Naive thymus-derived CD8-positive, alpha-beta T cell (primary cell): ENCODE measurements around the gene ODF2L. TPM values are rescaled to one million over a fixed set of nuclear protein-coding genes. Genes with fewer than 3 reads are reported as not detected.

ENCODE experiments used
- ATAC-seq, 2 donors: fragments of 150-1000 bp; cut with Tn5 transposase in 1 of 2; sonication (Bioruptor Pico), chemical (Tn5 transposase) in 1 of 2; 1 replicate in 1 of 2; 2 replicates in 1 of 2; pipeline ENCODE4 v1.10.0; 2021; ENCODE audit warnings: mild to moderate bottlenecking in 2 of 2, moderate library complexity in 2 of 2
- POLR2A ChIA-PET: fragments of 350-600 bp; sonication (Branson Sonifier 250); formaldehyde crosslinking; loops from one replicate; lab custom pipeline; 2021; ENCODE audit warnings: antibody characterized with exemption; lab: Charles Lee
- DNase-seq, 10 donors: peaks; one replicate each; pipeline versions ENCODE4 v3.0.0 to v3.0.0-alpha.2; 2020 to 2022
- H3K27ac Mint-ChIP-seq, 10 donors: one replicate each; pipeline ENCODE4 v1.8.0; 2020 to 2022; ENCODE audit warnings: mild to moderate bottlenecking in 10 of 10, mixed read lengths in 10 of 10, moderate library complexity in 4 of 10, inconsistent platforms in 1 of 10
- H3K27me3 Mint-ChIP-seq, 5 donors: one replicate each; pipeline ENCODE4 v1.8.0; 2021 to 2022; ENCODE audit warnings: mixed read lengths in 5 of 5
- H3K36me3 Mint-ChIP-seq, 3 donors: one replicate each; pipeline ENCODE4 v1.8.0; 2020 to 2022; ENCODE audit warnings: mixed read lengths in 3 of 3, mild to moderate bottlenecking in 2 of 3, inconsistent platforms in 1 of 3
- H3K4me1 Mint-ChIP-seq, 4 donors: one replicate each; pipeline ENCODE4 v1.8.0; 2021 to 2022; ENCODE audit warnings: mixed read lengths in 4 of 4
- H3K4me3 Mint-ChIP-seq, 10 donors: one replicate each; pipeline ENCODE4 v1.8.0; 2020 to 2022; ENCODE audit warnings: mild to moderate bottlenecking in 10 of 10, mixed read lengths in 10 of 10, moderate library complexity in 6 of 10, inconsistent platforms in 1 of 10
- H3K9me3 Mint-ChIP-seq, 9 donors: one replicate each; pipeline ENCODE4 v1.8.0; 2020 to 2022; ENCODE audit warnings: mixed read lengths in 9 of 9, mild to moderate bottlenecking in 3 of 9, inconsistent platforms in 1 of 9, moderate library complexity in 1 of 9
- polyA plus RNA-seq, 3 donors: library from polyadenylated mRNA; unstranded; fragments of 300-500 nt; fragmentation: Illumina TruSeq; gene quantifications; one replicate each; pipeline ENCODE4 v1.2.3, GENCODE V29; 2021
- total RNA-seq, 8 experiments: library from RNA in 2 of 8; stranded (reverse) in 2 of 8; gene quantifications; one replicate each; pipeline ENCODE4 v1.2.3 and lab custom pipeline; 2021 to 2026

Gene ODF2L, protein sequence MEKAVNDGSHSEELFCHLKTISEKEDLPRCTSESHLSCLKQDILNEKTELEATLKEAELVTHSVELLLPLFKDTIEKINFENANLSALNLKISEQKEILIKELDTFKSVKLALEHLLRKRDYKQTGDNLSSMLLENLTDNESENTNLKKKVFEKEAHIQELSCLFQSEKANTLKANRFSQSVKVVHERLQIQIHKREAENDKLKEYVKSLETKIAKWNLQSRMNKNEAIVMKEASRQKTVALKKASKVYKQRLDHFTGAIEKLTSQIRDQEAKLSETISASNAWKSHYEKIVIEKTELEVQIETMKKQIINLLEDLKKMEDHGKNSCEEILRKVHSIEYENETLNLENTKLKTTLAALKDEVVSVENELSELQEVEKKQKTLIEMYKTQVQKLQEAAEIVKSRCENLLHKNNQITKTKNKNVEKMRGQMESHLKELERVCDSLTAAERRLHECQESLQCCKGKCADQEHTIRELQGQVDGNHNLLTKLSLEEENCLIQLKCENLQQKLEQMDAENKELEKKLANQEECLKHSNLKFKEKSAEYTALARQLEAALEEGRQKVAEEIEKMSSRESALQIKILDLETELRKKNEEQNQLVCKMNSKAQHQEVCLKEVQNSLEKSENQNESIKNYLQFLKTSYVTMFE
- 10 to 100 TPM; 44.7 to 47.8 TPM for total RNA-seq
- polyA plus RNA-seq, result 10 to 100 TPM; 21.4 to 32.1 (median 25.4) TPM
- total RNA-seq (lab: John Stamatoyannopoulos, UW), result 19.7 to 74.3 (median 53.8) reads per million in 6 experiments

GRCh38 chr1:86395751-86396497 is at the start of gene ODF2L:
ODF2L (minus strand) TSS chr1:86396323; CDS start chr1:86387027, 9,296 bp downstream.
- POLR2A ChIA-PET, result interaction anchor here (0.7 to 2.0 kb wide), 7 partner anchors 10 to 936 kb away, joined by 3 to 32 read pairs (median 3); partner anchors contain the start of genes CLCA2, HS2ST1, SELENOF and SH3GLB1
- Mint-ChIP-seq H3K9me3 (no peaks in the 10 kb centered on the region), H3K27ac (peak within 1 kb of the TSS; percentile 96 to 99 (median 98)), H3K27me3 (no peaks in the 10 kb centered on the region), H3K4me1 (peaks cover 8 to 53% (median 52%) of the 10 kb centered on the region in 4 donors), H3K36me3 (no peaks in the 10 kb centered on the region), H3K4me3 (peak within 1 kb of the TSS; percentile 95 to 100 (median 98))
- peak; percentile 98 to 99 for ATAC-seq
- DNase-seq, result peak; percentile 80 to 94 (median 88)

DNA sequence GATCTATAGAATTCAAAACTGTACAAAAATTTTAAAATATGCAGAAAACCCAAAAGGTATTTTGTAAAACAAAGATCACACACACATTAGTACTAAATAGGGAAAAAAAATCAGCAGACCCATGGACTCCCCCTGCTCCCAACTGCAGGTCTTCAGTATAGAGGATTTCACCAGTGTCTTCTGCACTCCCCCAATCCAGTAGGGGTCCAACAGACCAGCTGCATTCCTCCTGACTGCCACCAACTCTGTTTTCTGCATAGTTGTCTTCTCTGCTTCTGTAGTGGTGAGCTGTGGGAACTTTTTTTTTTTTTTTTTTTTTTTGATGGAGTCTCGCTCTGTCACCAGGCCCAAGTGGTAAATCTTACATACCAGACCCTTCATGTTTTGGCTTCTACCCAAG is 49.8 kb upstream of the ODF2L start:
- peaks cover 3 to 13% (median 11%) of the 10 kb centered on the region in 4 donors for H3K4me1 Mint-ChIP-seq
- no peaks in the 10 kb centered on the region for H3K9me3 Mint-ChIP-seq
- peaks cover 0 to 3% (median 0%) of the 10 kb centered on the region in 5 donors for H3K27me3 Mint-ChIP-seq
- peak overlapping the region in 1 of 10 donors; percentile 43 for H3K27ac Mint-ChIP-seq
- peaks cover 0 to 2% (median 0%) of the 10 kb centered on the region in 3 donors for H3K36me3 Mint-ChIP-seq
- no peak for DNase-seq
- POLR2A ChIA-PET, result no interaction called here
- ATAC-seq, result no peak
- H3K4me3 Mint-ChIP-seq, result no peak overlapping the region

- peaks cover 0 to 11% (median 7%) of the 10 kb centered on the region in 5 donors for H3K27me3 Mint-ChIP-seq
- DNase-seq, result peak in 1 of 10 donors; percentile 4
- POLR2A ChIA-PET, result no interaction called here
- peak overlapping the region in 2 of 10 donors; percentile 25 to 40 for H3K4me3 Mint-ChIP-seq
- H3K9me3 Mint-ChIP-seq, result no peaks in the 10 kb centered on the region
- peaks cover 5 to 13% (median 11%) of the 10 kb centered on the region in 4 donors for H3K4me1 Mint-ChIP-seq
- ATAC-seq, result no peak
- peak overlapping the region in 4 of 10 donors; percentile 16 to 77 (median 30) for H3K27ac Mint-ChIP-seq
- H3K36me3 Mint-ChIP-seq, result peaks cover 0 to 2% (median 0%) of the 10 kb centered on the region in 3 donors
Measured at GRCh38 chr1:86441997-86442396, 45.9 kb upstream of the ODF2L start.

- peaks cover 0 to 11% (median 8%) of the 10 kb centered on the region in 5 donors for H3K27me3 Mint-ChIP-seq
- H3K27ac Mint-ChIP-seq, result peak overlapping the region in 6 of 10 donors; percentile 16 to 77 (median 30)
- POLR2A ChIA-PET, result no interaction called here
- peaks cover 5 to 13% (median 11%) of the 10 kb centered on the region in 4 donors for H3K4me1 Mint-ChIP-seq
- peak in 9 of 10 donors; percentile 3 to 78 (median 54) for DNase-seq
- peak overlapping the region in 2 of 10 donors; percentile 25 to 40 for H3K4me3 Mint-ChIP-seq
- no peaks in the 10 kb centered on the region for H3K9me3 Mint-ChIP-seq
- H3K36me3 Mint-ChIP-seq, result peaks cover 0 to 2% (median 0%) of the 10 kb centered on the region in 3 donors
- peak; percentile 98 to 99 for ATAC-seq
Measured at GRCh38 chr1:86441581-86441980, 45.5 kb upstream of the ODF2L start.

- no peak for ATAC-seq
- Mint-ChIP-seq H3K36me3 (no peaks in the 10 kb centered on the region), H3K4me3 (no peak overlapping the region), H3K4me1 (peaks cover 0 to 1% (median under 1%) of the 10 kb centered on the region in 4 donors), H3K9me3 (no peaks in the 10 kb centered on the region), H3K27ac (no peak overlapping the region), H3K27me3 (peaks cover 0 to 11% (median 10%) of the 10 kb centered on the region in 5 donors)
- POLR2A ChIA-PET, result no interaction called here
- no peak for DNase-seq
Measured at GRCh38 chr1:86436041-86436440, 39.9 kb upstream of the ODF2L start.

DNA sequence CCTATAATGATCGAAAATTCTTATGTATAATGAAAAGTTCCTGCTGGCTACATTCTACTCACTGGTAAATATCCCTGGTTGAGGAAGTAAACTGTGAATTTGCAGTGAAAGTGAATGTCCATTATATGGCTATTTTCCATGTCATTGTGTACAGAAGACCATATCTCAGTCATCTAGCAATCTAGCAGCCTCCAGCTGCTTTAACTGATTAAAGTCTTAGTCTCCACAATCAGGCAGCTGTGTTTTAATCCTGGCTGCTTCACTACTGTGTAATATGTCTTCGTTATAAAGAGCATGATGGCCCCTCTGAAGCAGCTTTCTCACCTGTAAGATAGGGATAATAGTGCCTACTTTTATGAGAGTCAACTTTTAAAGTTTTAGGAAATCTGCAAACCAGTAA is 39.2 kb upstream of the ODF2L start:
- ATAC-seq (no peak), DNase-seq (no peak)
- Mint-ChIP-seq H3K36me3 (no peaks in the 10 kb centered on the region), H3K9me3 (no peaks in the 10 kb centered on the region), H3K27me3 (peaks cover 0 to 11% (median 10%) of the 10 kb centered on the region in 5 donors), H3K4me1 (peaks cover 0 to 1% (median 0%) of the 10 kb centered on the region in 4 donors), H3K4me3 (no peak overlapping the region), H3K27ac (no peak overlapping the region)
- POLR2A ChIA-PET, result no interaction called here

GRCh38 chr1:86434059-86434458 is 37.9 kb upstream of the ODF2L start:
- H3K4me1 Mint-ChIP-seq, result peaks cover 0 to 1% (median 0%) of the 10 kb centered on the region in 4 donors
- H3K36me3 Mint-ChIP-seq, result no peaks in the 10 kb centered on the region
- no peaks in the 10 kb centered on the region for H3K9me3 Mint-ChIP-seq
- no peak overlapping the region for H3K27ac Mint-ChIP-seq
- no peak overlapping the region for H3K4me3 Mint-ChIP-seq
- POLR2A ChIA-PET, result no interaction called here
- no peak for ATAC-seq
- DNase-seq, result no peak
- H3K27me3 Mint-ChIP-seq, result peaks cover 0 to 11% (median 10%) of the 10 kb centered on the region in 5 donors

DNA sequence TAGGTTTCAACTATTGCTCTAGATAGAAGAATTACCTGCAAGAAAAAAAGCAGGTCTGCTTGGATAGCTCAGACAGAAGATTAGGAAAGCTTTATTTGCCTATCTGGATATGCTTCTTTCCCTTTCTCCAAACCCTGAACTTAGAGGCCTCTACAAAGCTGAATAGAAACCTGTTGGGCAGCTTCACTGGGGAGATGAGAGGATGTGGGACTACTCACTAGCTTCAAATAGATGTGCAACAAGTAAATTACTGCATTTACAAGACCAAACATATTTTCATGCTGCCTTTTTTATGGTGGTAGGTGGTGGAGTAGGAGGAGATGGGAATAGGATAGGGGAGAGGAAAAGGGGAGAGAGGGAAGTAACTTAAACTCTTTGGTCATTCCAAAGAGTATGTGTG is 34.3 kb upstream of the ODF2L start:
- DNase-seq, result no peak
- no peak overlapping the region for H3K4me3 Mint-ChIP-seq
- H3K9me3 Mint-ChIP-seq, result no peaks in the 10 kb centered on the region
- H3K36me3 Mint-ChIP-seq, result no peaks in the 10 kb centered on the region
- no peak overlapping the region for H3K27ac Mint-ChIP-seq
- POLR2A ChIA-PET, result no interaction called here
- peaks cover 0 to 4% (median 0%) of the 10 kb centered on the region in 5 donors for H3K27me3 Mint-ChIP-seq
- H3K4me1 Mint-ChIP-seq, result no peaks in the 10 kb centered on the region
- ATAC-seq, result no peak

GRCh38 chr1:86429835-86430234 is 33.7 kb upstream of the ODF2L start:
- Mint-ChIP-seq H3K4me1 (no peaks in the 10 kb centered on the region), H3K36me3 (no peaks in the 10 kb centered on the region), H3K27ac (no peak overlapping the region), H3K4me3 (no peak overlapping the region), H3K27me3 (peaks cover 0 to 4% (median 0%) of the 10 kb centered on the region in 5 donors), H3K9me3 (no peaks in the 10 kb centered on the region)
- POLR2A ChIA-PET, result no interaction called here
- ATAC-seq (no peak), DNase-seq (no peak)

DNA sequence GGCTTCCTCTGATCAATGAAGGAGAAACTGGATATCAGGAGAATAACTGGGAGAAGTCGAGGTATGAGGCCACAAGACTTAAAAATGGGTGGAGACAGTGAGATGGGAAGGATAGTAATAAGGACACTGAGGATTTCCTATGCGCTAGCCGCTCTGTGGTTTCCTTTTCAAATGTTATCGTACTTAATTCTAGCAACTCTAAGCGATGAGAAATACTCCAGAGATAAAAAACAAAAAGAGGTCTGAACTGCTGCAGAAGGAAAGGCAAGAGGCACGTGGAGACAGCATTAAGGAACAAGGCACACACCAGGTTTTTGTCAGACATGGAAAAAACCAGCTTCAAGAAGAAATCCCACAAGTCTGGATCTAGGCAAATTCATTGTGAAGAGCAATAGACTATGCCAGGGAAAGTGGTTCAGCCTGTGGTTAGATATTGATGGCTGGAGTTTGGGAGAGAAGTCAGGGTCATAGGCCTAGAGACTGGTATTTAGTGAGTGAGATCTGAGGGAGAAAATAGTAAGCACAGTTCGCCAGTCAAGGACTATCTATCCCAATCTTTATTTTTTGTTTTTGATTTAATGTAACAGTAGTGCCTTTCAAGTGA is 33.1 kb upstream of the ODF2L start:
- ATAC-seq (no peak), DNase-seq (no peak)
- H3K36me3 Mint-ChIP-seq, result no peaks in the 10 kb centered on the region
- H3K27me3 Mint-ChIP-seq, result peaks cover 0 to 2% (median 0%) of the 10 kb centered on the region in 5 donors
- no peak overlapping the region for H3K27ac Mint-ChIP-seq
- POLR2A ChIA-PET, result no interaction called here
- no peaks in the 10 kb centered on the region for H3K4me1 Mint-ChIP-seq
- H3K9me3 Mint-ChIP-seq, result no peaks in the 10 kb centered on the region
- no peak overlapping the region for H3K4me3 Mint-ChIP-seq

- H3K36me3 Mint-ChIP-seq, result no peaks in the 10 kb centered on the region
- H3K27me3 Mint-ChIP-seq, result peaks cover 0 to 2% (median 1%) of the 10 kb centered on the region in 5 donors
- DNase-seq, result no peak
- POLR2A ChIA-PET, result interaction anchor here (1.6 kb wide), 1 partner anchor 27 kb away, joined by 3 read pairs; no protein-coding TSS in a partner anchor
- H3K4me1 Mint-ChIP-seq, result peaks cover 2 to 8% (median 5%) of the 10 kb centered on the region in 4 donors
- ATAC-seq, result no peak
- no peaks in the 10 kb centered on the region for H3K9me3 Mint-ChIP-seq
- no peak within 1 kb of the TSS for H3K4me3 Mint-ChIP-seq
- no peak within 1 kb of the TSS for H3K27ac Mint-ChIP-seq
Measured at GRCh38 chr1:86423873-86424272, 27.8 kb upstream of the ODF2L start, which contains the start of gene CLCA2. CLCA2 (plus strand) TSS chr1:86424171; CDS start chr1:86424248, 77 bp downstream.
